Effector memory CD8-positive, alpha-beta T cell (primary cell): ENCODE results near the gene ZFHX3.

Source experiments
- ATAC-seq: fragments of 150-1000 bp; cut with Tn5 transposase; replicated peaks from 2 replicates; pipeline ENCODE4 v1.10.0; 2021; ENCODE audit warnings: mild to moderate bottlenecking, moderate library complexity
- DNase-seq, 3 experiments: peaks; one replicate each; pipeline ENCODE4 v3.0.0; 2021
- H3K27ac Mint-ChIP-seq, 2 donors: one replicate each; pipeline ENCODE4 v1.8.0; 2022; ENCODE audit warnings: mild to moderate bottlenecking in 2 of 2, mixed read lengths in 2 of 2, moderate library complexity in 2 of 2
- H3K27me3 Mint-ChIP-seq, 2 donors: one replicate each; pipeline ENCODE4 v1.8.0; 2022; ENCODE audit warnings: mixed read lengths in 2 of 2
- H3K36me3 Mint-ChIP-seq: one replicate; pipeline ENCODE4 v1.8.0; 2022; ENCODE audit warnings: mild to moderate bottlenecking, moderate library complexity, mixed read lengths; ENCODE audit not compliant: insufficient read depth
- H3K4me1 Mint-ChIP-seq, 2 donors: one replicate each; pipeline ENCODE4 v1.8.0; 2022; ENCODE audit warnings: low read depth in 2 of 2, mixed read lengths in 2 of 2
- H3K4me3 Mint-ChIP-seq, 2 donors: one replicate each; pipeline ENCODE4 v1.8.0; 2022; ENCODE audit warnings: mild to moderate bottlenecking in 2 of 2, mixed read lengths in 2 of 2, moderate library complexity in 2 of 2
- H3K9me3 Mint-ChIP-seq, 2 donors: one replicate each; pipeline ENCODE4 v1.8.0; 2022; ENCODE audit warnings: mixed read lengths in 2 of 2

Gene ZFHX3

DNA sequence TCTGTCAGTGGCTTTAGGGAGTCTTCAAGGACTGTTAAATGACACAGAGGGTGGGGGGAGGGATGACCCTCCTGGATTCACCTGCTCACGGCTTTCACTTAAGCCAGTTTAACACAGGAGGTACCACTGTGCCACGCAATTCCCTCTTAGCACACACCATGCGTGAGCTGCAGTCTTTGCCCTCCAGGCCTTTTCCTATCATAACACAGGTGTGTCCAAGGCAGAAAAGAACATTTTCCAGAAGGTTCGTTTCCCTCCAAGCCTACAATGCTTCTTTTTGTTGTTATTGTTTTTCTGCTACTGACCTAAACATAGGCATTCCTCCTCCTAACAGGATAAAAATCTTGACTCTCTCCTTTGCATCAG lies 1.1 kb downstream of the ZFHX3 start:
- H3K4me1 Mint-ChIP-seq = peaks cover 0 to 1% of the 10 kb centered on the region in 2 donors
- DNase-seq (no peak), ATAC-seq (no peak)
- H3K36me3 Mint-ChIP-seq = no peaks in the 10 kb centered on the region
- H3K27ac Mint-ChIP-seq = no peak overlapping the region
- H3K9me3 Mint-ChIP-seq = no peaks in the 10 kb centered on the region
- no peak overlapping the region for H3K4me3 Mint-ChIP-seq
- peaks cover 24 to 38% of the 10 kb centered on the region in 2 donors for H3K27me3 Mint-ChIP-seq

DNA sequence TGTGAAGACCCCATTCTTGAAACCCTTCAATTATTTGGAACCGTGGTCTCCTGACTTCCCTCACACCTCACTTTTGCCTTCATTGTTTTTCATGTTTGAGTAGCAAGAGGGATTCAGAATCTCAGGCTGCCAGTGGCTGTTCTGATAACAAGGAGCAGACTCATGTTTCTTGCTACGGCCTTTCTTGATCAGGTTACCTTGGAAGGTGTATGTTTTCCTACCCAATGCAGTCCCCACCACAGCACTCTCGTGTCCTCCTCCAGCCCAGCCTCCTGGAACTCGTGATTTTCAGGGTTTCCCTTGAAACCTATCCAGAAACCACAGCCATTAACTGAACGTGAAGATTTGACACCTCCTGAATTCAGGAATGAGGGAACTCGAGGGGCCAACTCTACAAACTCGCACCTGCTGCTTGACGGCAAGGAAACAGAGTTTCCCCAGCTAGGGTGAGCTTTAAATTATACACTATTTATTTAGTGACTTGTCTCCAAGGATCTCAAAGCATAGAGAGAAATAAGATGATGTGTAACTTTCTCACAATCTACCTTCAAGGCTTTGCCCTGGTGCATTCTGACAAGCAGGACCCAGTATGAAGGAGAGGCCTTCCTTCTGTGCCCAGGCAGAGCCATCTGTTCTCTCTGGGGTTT lies 1.6 kb downstream of the ZFHX3 start:
- H3K36me3 Mint-ChIP-seq = no peaks in the 10 kb centered on the region
- DNase-seq (no peak), ATAC-seq (no peak)
- no peak overlapping the region for H3K27ac Mint-ChIP-seq
- peaks cover 0 to 1% of the 10 kb centered on the region in 2 donors for H3K4me1 Mint-ChIP-seq
- H3K4me3 Mint-ChIP-seq = no peak overlapping the region
- H3K9me3 Mint-ChIP-seq = no peaks in the 10 kb centered on the region
- H3K27me3 Mint-ChIP-seq = peaks cover 24 to 38% of the 10 kb centered on the region in 2 donors

DNA sequence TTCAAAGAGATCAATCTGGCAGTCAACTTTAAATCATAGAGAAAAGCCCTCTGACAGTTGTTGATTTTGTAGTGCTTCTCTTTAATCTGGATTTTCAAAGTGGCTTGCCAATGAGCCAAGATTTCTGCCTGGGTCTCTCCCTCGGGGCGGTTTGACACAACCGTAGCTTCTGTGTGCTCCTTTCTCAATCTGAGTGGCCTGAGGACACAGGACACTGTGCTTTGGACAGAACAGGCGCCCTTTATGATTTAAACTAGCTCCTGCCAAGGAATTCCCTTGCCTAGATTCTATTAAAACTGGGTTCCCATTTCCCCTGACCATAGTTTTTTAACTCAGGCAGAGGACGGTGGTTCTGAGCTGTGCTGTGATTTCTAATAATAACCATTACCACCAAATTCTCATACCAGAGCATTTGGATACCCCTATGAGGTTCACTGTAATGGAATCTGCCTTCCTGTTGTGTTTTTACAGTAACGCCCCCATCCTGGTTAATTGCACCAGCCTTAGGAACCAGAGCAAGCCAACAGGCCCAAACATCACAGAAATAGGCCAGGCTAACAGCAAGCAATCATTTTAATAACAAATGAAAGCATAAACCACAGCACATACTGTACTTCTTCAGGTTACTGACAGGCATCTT lies 4.0 kb downstream of the ZFHX3 start:
- Mint-ChIP-seq H3K4me3 (no peak overlapping the region), H3K27me3 (peaks cover 22 to 33% of the 10 kb centered on the region in 2 donors), H3K36me3 (no peaks in the 10 kb centered on the region), H3K4me1 (peaks cover 0 to 1% of the 10 kb centered on the region in 2 donors), H3K9me3 (no peaks in the 10 kb centered on the region), H3K27ac (no peak overlapping the region)
- no peak for DNase-seq
- ATAC-seq = no peak

DNA sequence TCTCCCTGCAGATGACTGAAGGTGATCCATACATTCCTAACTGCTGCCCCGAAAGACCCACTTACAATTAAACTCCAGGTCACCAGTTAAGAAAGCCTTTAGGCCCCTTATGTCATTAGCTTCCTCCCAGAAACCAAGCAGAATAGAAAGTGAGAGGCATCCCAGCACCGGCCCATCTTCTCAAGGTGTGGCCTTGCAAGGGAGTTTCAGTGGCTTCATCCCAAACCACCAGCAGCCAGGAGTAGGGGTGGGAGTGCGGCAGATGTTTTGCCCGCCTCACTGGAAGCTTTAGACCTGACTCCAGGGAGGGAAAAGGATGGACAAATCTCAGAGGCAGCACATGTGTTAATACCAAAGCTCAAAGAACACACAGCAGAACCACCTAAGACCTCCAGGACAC lies 5.1 kb downstream of the ZFHX3 start:
- no peak overlapping the region for H3K4me3 Mint-ChIP-seq

DNA sequence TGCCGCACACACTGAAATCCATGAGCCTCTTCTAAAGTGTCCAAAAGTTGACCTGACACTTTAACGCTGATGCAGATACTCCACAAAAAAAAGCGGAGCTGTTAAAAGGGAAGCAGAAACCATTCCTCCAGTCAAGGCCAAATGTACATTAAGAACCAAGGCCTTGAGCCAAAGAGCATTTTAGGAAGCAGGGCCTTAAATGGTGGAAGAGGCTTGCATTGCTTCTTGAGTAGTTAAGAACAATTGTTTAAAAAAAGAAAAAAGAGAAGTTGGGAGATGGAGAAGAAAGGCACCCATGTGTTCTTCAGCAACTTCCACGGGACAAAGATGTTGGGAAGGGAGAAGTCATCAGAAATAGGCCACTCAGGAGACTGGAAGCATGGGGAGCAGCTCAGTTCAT lies 6.3 kb downstream of the ZFHX3 start:
- Mint-ChIP-seq H3K36me3 (no peaks in the 10 kb centered on the region), H3K9me3 (no peaks in the 10 kb centered on the region), H3K27ac (no peak overlapping the region), H3K27me3 (peaks cover 15 to 18% of the 10 kb centered on the region in 2 donors), H3K4me3 (no peak overlapping the region), H3K4me1 (peaks cover 0 to 1% of the 10 kb centered on the region in 2 donors)
- ATAC-seq (no peak), DNase-seq (no peak)

More for the DNA sequence above, 5.1 kb downstream of the ZFHX3 start:
- H3K27me3 Mint-ChIP-seq = peaks cover 22 to 25% of the 10 kb centered on the region in 2 donors
- H3K4me1 Mint-ChIP-seq = peaks cover 0 to 1% of the 10 kb centered on the region in 2 donors
- DNase-seq = no peak
- no peaks in the 10 kb centered on the region for H3K36me3 Mint-ChIP-seq
- no peak overlapping the region for H3K27ac Mint-ChIP-seq
- no peak for ATAC-seq
- no peaks in the 10 kb centered on the region for H3K9me3 Mint-ChIP-seq

DNA sequence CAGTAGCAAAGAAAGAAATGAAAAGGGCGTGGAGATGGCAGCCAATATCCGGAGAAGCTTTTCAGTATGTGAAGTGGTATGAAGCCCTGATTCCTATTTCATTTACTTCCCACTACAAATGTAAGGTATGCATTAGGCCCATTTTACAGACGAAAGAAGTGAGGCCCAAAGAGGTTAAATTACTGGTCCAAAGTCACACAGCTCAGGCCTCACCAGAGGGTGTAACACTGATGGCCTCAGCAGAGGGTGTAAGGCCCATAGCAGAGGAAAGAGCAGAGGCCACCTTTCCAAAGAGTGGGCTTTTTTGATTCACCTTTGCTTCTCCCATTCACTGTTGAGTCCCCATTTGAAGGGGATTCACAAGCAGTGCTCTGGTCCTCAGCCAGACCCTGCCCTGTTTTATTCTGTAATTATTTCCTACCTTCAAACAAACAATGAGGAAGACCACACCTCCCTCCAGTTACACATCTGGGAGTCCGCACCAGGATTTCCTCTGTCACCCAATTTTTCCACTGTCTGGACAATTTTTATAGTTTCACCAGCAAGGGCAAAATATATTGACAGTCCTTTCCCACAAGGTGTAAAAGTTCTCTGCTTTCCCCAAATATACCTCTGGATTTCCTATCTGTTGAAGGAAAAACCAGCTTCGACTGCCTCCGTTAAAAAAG lies 7.1 kb downstream of the ZFHX3 start:
- ATAC-seq = no peak
- no peak for DNase-seq
- Mint-ChIP-seq H3K4me1 (peaks cover 0 to 1% of the 10 kb centered on the region in 2 donors), H3K27me3 (peaks cover 13 to 22% of the 10 kb centered on the region in 2 donors), H3K4me3 (no peak overlapping the region), H3K36me3 (no peaks in the 10 kb centered on the region), H3K27ac (no peak overlapping the region), H3K9me3 (peaks cover 0 to 1% of the 10 kb centered on the region in 2 donors)

DNA sequence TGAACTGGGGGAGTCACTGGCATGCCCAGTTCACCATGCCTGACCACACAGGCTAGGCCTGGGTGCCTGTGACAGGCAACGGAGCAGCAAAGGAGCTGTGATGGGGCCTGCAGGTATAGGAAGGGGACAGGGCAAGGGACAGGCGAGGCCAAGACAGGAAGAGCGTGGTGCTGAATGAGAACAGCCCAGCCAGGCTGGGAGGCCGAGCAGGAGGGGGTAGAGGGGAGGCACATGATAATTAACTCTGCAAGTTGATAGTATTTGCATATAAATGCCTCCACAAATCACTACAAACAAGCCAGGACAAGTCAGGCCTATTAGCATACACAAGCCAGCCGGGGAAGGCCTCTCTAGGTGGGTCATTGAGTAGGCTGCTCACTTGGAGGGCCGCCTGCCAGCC lies 7.8 kb downstream of the ZFHX3 start:
- DNase-seq (no peak), ATAC-seq (no peak)
- Mint-ChIP-seq H3K4me1 (peaks cover 0 to 1% of the 10 kb centered on the region in 2 donors), H3K27ac (no peak overlapping the region), H3K9me3 (peaks cover 0 to 1% of the 10 kb centered on the region in 2 donors), H3K36me3 (no peaks in the 10 kb centered on the region), H3K27me3 (peaks cover 12 to 24% of the 10 kb centered on the region in 2 donors), H3K4me3 (no peak overlapping the region)

DNA sequence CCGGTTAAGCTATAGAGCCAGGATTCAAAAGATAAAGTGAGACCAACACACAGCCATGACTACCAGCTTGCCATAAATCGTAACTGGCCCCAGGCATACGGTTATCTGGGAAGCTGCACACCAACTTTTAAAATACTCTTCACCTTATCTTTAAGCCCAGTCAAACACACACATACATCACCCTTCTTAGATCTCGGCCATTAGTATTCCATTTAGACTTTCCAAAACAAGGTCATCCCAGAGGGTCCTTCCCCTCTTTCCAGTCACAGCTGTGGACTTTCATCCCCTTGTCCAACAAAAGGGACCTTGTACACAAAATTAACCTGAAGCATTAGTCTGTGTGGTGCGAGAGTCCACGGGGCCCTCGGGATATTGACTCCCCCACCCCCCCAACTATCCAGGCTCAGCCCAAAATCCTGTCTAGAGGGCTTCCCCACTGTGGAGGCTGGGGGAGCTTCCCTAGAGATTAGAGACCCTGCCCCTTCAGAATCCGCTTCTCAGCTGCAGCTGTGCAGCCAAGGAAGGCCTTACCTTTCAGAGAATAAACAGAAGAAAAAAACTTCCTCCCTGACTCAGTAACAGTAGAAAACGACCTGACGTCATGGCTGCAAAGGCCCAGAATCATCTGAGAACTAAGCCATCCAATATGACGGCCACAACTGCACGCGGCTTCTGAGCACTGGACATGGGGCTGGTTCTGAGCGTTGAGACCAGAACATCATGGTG lies 9.9 kb downstream of the ZFHX3 start:
- Mint-ChIP-seq H3K4me1 (peaks cover 0 to 1% of the 10 kb centered on the region in 2 donors), H3K9me3 (peaks cover 0 to 1% of the 10 kb centered on the region in 2 donors), H3K36me3 (no peaks in the 10 kb centered on the region), H3K4me3 (no peak overlapping the region), H3K27ac (no peak overlapping the region), H3K27me3 (peaks cover 16 to 24% of the 10 kb centered on the region in 2 donors)
- ATAC-seq = no peak
- DNase-seq = no peak

DNA sequence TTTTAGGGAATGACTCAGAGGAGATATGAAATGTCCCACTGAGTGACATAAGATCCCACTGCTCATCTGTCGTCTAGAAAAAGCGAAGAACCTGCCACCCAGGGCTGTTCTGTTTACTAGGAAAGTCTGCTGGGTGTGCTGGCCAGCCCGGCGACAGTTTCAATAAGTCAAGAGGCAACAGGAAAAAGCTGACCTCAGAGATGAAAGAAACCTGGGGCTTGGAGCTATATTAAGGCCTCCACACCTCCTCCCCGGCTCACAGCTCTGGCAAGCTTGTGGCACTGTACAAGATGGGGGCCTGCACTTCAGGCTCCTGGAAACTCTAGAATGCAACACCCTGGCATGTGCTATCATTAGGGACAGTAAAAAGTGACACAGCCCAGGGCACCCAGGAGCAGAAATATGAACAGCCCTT lies 10.6 kb downstream of the ZFHX3 start:
- no peak overlapping the region for H3K4me3 Mint-ChIP-seq
- H3K9me3 Mint-ChIP-seq = peaks cover 0 to 1% of the 10 kb centered on the region in 2 donors
- peaks cover 21% of the 10 kb centered on the region in 2 donors for H3K27me3 Mint-ChIP-seq
- no peaks in the 10 kb centered on the region for H3K36me3 Mint-ChIP-seq
- peaks cover 0 to under 1% of the 10 kb centered on the region in 2 donors for H3K4me1 Mint-ChIP-seq
- DNase-seq (no peak), ATAC-seq (no peak)
- H3K27ac Mint-ChIP-seq = no peak overlapping the region

DNA sequence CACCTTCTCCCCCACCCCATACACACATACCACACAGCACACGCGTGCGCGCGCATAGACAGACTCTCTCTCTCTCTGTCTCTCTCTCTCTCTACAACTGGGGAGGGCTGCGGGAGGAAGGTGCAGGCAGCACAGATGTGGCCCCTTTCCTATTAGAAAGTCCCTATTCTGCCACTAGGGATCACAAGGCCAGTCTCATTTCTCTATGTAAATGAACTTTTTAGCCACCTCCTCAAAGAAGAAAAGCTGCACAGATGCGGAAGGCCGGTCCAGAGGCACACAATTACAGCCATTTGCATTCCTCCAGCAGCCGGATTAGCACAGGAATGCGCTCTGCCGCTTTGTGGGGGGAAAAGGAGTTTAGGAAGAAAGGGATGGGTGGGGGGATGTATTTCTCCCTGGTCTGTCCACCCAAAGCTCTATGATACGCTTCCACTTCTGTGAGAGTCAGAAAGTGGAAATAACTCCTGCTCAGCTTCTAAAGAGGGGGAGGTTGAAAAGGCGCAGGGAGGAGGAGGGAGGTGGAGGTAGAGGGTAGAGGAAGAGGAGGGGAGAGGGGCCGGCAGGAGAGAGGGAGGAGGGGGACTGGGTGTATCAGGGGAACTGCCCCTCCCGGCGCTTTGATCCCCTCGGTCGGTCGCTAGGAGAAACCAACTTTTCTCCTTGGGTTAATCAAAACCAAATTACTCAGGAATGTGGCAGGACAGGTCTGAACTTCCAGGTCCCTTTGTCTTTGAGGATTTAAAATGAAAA lies 11.7 kb downstream of the ZFHX3 start:
- DNase-seq = no peak
- peaks cover 26 to 31% of the 10 kb centered on the region in 2 donors for H3K27me3 Mint-ChIP-seq
- no peak overlapping the region for H3K27ac Mint-ChIP-seq
- H3K4me3 Mint-ChIP-seq = no peak overlapping the region
- H3K4me1 Mint-ChIP-seq = peaks cover 0 to 4% of the 10 kb centered on the region in 2 donors
- no peaks in the 10 kb centered on the region for H3K36me3 Mint-ChIP-seq
- ATAC-seq = no peak
- H3K9me3 Mint-ChIP-seq = peaks cover 0 to 1% of the 10 kb centered on the region in 2 donors

DNA sequence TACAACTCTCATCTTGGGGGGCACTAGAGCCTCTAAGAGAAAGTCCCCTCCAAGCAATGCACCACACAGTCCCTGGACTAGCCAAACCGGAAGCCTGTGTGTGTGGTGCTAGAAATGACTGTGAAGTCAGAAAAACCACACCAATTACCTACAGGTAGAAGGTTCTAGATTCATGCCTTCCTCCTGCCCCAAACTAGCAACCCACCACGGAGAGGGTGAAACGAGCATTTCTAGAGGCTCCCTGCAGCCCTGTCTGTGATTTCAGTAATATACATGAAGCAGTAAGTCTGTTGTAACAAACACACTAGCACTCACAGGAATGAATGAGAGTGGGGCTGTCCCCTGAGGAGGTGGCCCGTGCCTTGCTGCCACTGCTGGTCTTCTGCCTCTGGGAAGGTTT lies 13.6 kb downstream of the ZFHX3 start:
- Mint-ChIP-seq H3K36me3 (no peaks in the 10 kb centered on the region), H3K27me3 (peaks cover 30 to 47% of the 10 kb centered on the region in 2 donors), H3K9me3 (peaks cover 0 to 1% of the 10 kb centered on the region in 2 donors), H3K27ac (no peak overlapping the region), H3K4me1 (peaks cover 0 to 4% of the 10 kb centered on the region in 2 donors), H3K4me3 (no peak overlapping the region)
- DNase-seq (no peak), ATAC-seq (no peak)

DNA sequence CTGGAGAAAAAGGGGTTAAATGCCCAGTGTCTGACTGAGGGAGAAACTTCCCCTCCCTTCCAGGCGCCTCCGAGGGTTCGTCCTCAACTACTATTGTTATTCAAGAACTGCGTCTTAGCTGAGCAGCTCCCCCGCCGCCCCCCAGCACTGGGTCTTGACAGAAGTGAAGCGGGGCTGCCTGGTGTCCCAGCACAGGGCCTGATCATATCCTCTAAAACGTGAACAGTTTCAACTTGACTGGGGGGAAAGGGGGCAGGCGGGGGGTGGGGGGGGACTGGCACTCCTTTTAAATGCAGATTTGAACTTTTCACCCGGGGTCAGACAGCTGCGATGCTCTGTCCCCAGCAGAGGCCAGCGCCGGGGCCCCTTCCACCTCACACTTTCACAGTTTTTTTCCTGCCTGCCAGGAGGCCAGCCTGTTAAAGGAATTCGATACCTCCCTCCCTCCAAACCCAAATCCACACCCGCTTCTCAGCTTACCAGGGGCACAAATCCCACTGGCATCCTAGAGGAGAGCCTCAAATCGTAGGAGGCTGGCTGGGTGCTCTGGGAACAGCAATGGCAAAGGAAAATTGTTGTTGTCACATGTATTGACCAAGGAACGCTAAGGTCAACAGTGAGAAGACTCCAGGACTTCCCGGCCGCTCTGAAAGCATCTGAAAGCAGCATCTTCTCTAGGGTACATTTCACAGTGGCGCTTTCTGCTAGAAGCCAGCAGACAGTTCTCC lies 14.5 kb downstream of the ZFHX3 start:
- H3K27ac Mint-ChIP-seq = no peak overlapping the region
- H3K4me1 Mint-ChIP-seq = peaks cover 0 to 4% of the 10 kb centered on the region in 2 donors

More for the DNA sequence above, 14.5 kb downstream of the ZFHX3 start:
- DNase-seq = no peak
- Mint-ChIP-seq H3K9me3 (peaks cover 0 to 1% of the 10 kb centered on the region in 2 donors), H3K27me3 (peaks cover 30 to 47% of the 10 kb centered on the region in 2 donors), H3K4me3 (no peak overlapping the region), H3K36me3 (no peaks in the 10 kb centered on the region)
- ATAC-seq = no peak
